ENCODE measurements around the gene MARCHF11.

GRCh38 chr5:16159636-16160035 lies 20.0 kb downstream of the MARCHF11 start:
- TF ChIP-seq CTCF (IDR thresholded peaks at IDR 0.05): no peak
- no peak for TF ChIP-seq POLR2AphosphoS5 (IDR thresholded peaks at IDR 0.05)
- no peak for TF ChIP-seq POLR2A (IDR thresholded peaks at IDR 0.05)

Data from transverse colon (tissue), 4 donors.